Measurements from ENCODE around the gene C6orf89.

The C6orf89 gene

GRCh38 chr6:36976509-36976908 lies 90.8 kb downstream of the C6orf89 start:
- TF ChIP-seq POLR2AphosphoS5 (IDR thresholded peaks at IDR 0.05; ENCODE audit: low read depth, low read length) = no peak
- no peak for TF ChIP-seq TAF1 (IDR thresholded peaks at IDR 0.05; ENCODE audit: borderline replicate concordance, insufficient read depth, low read length)
- TF ChIP-seq SIN3A (IDR thresholded peaks at IDR 0.05; ENCODE audit: borderline replicate concordance, insufficient read depth, low read length) = no peak
- TF ChIP-seq REST (IDR thresholded peaks at IDR 0.05; ENCODE audit: insufficient read depth in 1 of 2, low read depth in 2 of 2, low read length in 2 of 2) = no peak
- no peak for TF ChIP-seq FOXP2 (optimal IDR thresholded peaks at IDR 0.05; ENCODE audit: borderline replicate concordance, extremely low read depth, extremely low read length, insufficient read depth)

GRCh38 chr6:36976931-36977330 lies 91.2 kb downstream of the C6orf89 start:
- no peak for TF ChIP-seq POLR2AphosphoS5 (IDR thresholded peaks at IDR 0.05; ENCODE audit: low read depth, low read length)
- no peak for TF ChIP-seq REST (IDR thresholded peaks at IDR 0.05; ENCODE audit: insufficient read depth in 1 of 2, low read depth in 2 of 2, low read length in 2 of 2)

- TF ChIP-seq TAF1 (IDR thresholded peaks at IDR 0.05; ENCODE audit: borderline replicate concordance, insufficient read depth, low read length) = no peak
- no peak for TF ChIP-seq REST (IDR thresholded peaks at IDR 0.05; ENCODE audit: insufficient read depth in 1 of 2, low read depth in 2 of 2, low read length in 2 of 2)
- no peak for TF ChIP-seq SIN3A (IDR thresholded peaks at IDR 0.05; ENCODE audit: borderline replicate concordance, insufficient read depth, low read length)
- TF ChIP-seq FOXP2 (optimal IDR thresholded peaks at IDR 0.05; ENCODE audit: borderline replicate concordance, extremely low read depth, extremely low read length, insufficient read depth) = no peak
- TF ChIP-seq POLR2AphosphoS5 (IDR thresholded peaks at IDR 0.05; ENCODE audit: low read depth, low read length) = no peak
These were observed 91.8 kb downstream of the C6orf89 start for GRCh38 chr6:36977470-36977941.
